Chondrocyte (in vitro differentiated cells): ENCODE measurements around the gene RERE. TPM values are rescaled to one million over a fixed set of nuclear protein-coding genes. Genes with fewer than 3 reads are reported as not detected.

ENCODE experiments used
- DNase-seq: peaks from one replicate; pipeline ENCODE4 v3.0.0; 2021; ENCODE audit warnings: mixed read lengths, low spot score
- H3K27ac Mint-ChIP-seq: one replicate; pipeline ENCODE4 v1.8.0; 2021; ENCODE audit warnings: mild to moderate bottlenecking, moderate library complexity, mixed read lengths; ENCODE audit not compliant: unreplicated experiment
- H3K27me3 Mint-ChIP-seq: 2 replicates; pipeline ENCODE4 v1.8.0; 2021; ENCODE audit warnings: low read depth, mixed read lengths
- H3K36me3 Mint-ChIP-seq: 2 replicates; pipeline ENCODE4 v1.8.0; 2021; ENCODE audit warnings: low read depth, mixed read lengths
- H3K4me1 Mint-ChIP-seq: 2 replicates; pipeline ENCODE4 v1.8.0; 2021; ENCODE audit warnings: low read depth, mild to moderate bottlenecking, mixed read lengths
- H3K4me3 Mint-ChIP-seq: one replicate; pipeline ENCODE4 v1.8.0; 2021; ENCODE audit warnings: mild to moderate bottlenecking, moderate library complexity, mixed read lengths; ENCODE audit not compliant: unreplicated experiment
- H3K9me3 Mint-ChIP-seq: 2 replicates; pipeline ENCODE4 v1.8.0; 2021; ENCODE audit warnings: low read depth, mixed read lengths
- CTCF ChIP-seq: fragments of 200-600 bp; sonication (generic); IDR thresholded peaks from 2 replicates; pipeline ENCODE4 v1.5.0; 2021; ENCODE audit warnings: antibody characterized with exemption, mild to moderate bottlenecking, moderate library complexity
- total RNA-seq: library from RNA; stranded (reverse); gene quantifications from 3 replicates; pipeline ENCODE4 v1.2.1, GENCODE V29; 2021

Gene RERE
- total RNA-seq, 1 donor from 2014 or later, result 64.9 TPM

- Mint-ChIP-seq H3K27me3 (no peaks in the 10 kb centered on the region), H3K4me1 (peaks cover 8% of the 10 kb centered on the region), H3K9me3 (no peaks in the 10 kb centered on the region), H3K4me3 (no peak overlapping the region), H3K27ac (no peak overlapping the region), H3K36me3 (peaks cover 8% of the 10 kb centered on the region)
- no peak for DNase-seq
- TF ChIP-seq CTCF, result no peak
These were observed 489.2 kb downstream of the RERE start for GRCh38 chr1:8328271-8328670.

GRCh38 chr1:8326265-8326664, 491.2 kb downstream of the RERE start:
- Mint-ChIP-seq H3K27me3 (no peaks in the 10 kb centered on the region), H3K36me3 (peaks cover 10% of the 10 kb centered on the region), H3K9me3 (no peaks in the 10 kb centered on the region), H3K4me1 (peaks cover 8% of the 10 kb centered on the region), H3K4me3 (no peak overlapping the region), H3K27ac (no peak overlapping the region)
- DNase-seq, result no peak
- TF ChIP-seq CTCF, result no peak

- H3K9me3 Mint-ChIP-seq, result no peaks in the 10 kb centered on the region
- peaks cover 10% of the 10 kb centered on the region for H3K36me3 Mint-ChIP-seq
- H3K4me3 Mint-ChIP-seq, result no peak overlapping the region
- no peak for TF ChIP-seq CTCF
- no peak overlapping the region for H3K27ac Mint-ChIP-seq
- DNase-seq, result no peak
- H3K27me3 Mint-ChIP-seq, result no peaks in the 10 kb centered on the region
- peaks cover 8% of the 10 kb centered on the region for H3K4me1 Mint-ChIP-seq
These were observed 491.7 kb downstream of the RERE start for GRCh38 chr1:8325771-8326170.

- H3K27ac Mint-ChIP-seq, result no peak overlapping the region
- no peak overlapping the region for H3K4me3 Mint-ChIP-seq
- no peaks in the 10 kb centered on the region for H3K9me3 Mint-ChIP-seq
- peaks cover 10% of the 10 kb centered on the region for H3K36me3 Mint-ChIP-seq
- DNase-seq, result no peak
- H3K27me3 Mint-ChIP-seq, result no peaks in the 10 kb centered on the region
- no peak for TF ChIP-seq CTCF
- H3K4me1 Mint-ChIP-seq, result peaks cover 3% of the 10 kb centered on the region
These were observed 493.1 kb downstream of the RERE start for GRCh38 chr1:8324176-8324810.

GRCh38 chr1:8323706-8324105, 493.7 kb downstream of the RERE start:
- Mint-ChIP-seq H3K36me3 (peaks cover 10% of the 10 kb centered on the region), H3K9me3 (no peaks in the 10 kb centered on the region), H3K4me3 (no peak overlapping the region), H3K27ac (no peak overlapping the region), H3K27me3 (no peaks in the 10 kb centered on the region), H3K4me1 (peaks cover 1% of the 10 kb centered on the region)
- no peak for DNase-seq
- TF ChIP-seq CTCF, result no peak
